GM12872 (cell line): Measurements from ENCODE around the gene CARD19.

Experiments
- CTCF ChIP-seq: IDR thresholded peaks from 3 replicates; pipeline ENCODE4 v1.5.1; 2011; ENCODE audit warnings: low read depth, mild to moderate bottlenecking, low read length, moderate library complexity; ENCODE audit not compliant: insufficient read depth

The CARD19 gene

GRCh38 chr9:93122721-93123221 is 26.8 kb downstream of the CARD19 start:
- no peak for TF ChIP-seq CTCF

- no peak for TF ChIP-seq CTCF
Measured at GRCh38 chr9:93123561-93124283, 27.7 kb downstream of the CARD19 start.

GRCh38 chr9:93124793-93125192 is 28.8 kb downstream of the CARD19 start:
- TF ChIP-seq CTCF: no peak

- TF ChIP-seq CTCF: no peak
Measured at GRCh38 chr9:93125331-93125894, 29.4 kb downstream of the CARD19 start.

- TF ChIP-seq CTCF: no peak
Measured at GRCh38 chr9:93126151-93126781, 30.2 kb downstream of the CARD19 start.

DNA sequence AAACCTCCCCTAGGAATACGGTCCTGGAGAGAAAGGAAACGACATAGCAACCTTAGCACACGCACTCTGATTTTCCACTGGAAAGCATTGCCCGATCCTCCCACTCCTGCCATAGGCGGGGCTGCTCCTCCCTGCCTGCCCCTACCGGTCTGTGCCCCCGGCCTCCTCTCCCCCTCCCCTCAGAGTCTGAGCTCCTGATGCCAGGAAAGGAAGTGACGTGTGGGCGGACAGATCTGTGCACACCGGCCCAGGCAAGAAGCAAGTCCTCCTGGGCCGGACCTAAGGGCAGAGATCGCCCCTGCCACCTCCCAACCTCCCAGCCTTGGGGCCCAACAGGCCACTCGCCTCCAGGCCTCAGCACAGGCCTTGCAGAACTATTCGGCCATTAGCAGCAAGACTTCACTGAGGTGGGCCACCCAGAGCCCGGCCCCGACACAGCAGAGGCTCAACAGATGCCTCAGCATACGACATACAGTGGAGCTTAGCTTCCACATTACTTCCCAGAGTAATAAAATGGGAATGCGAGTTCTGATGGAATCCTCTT is 30.9 kb downstream of the CARD19 start:
- TF ChIP-seq CTCF: no peak

- TF ChIP-seq CTCF: no peak
Measured at GRCh38 chr9:93127395-93127911, 31.4 kb downstream of the CARD19 start.
